Activated CD8-positive, alpha-beta memory T cell treated with anti-CD3 and anti-CD28 coated beads, Interleukin-2, amount 50 U/mL, for 1 hour (primary cell): Measurements from ENCODE around the gene IMMP2L.

Experiments
- DNase-seq: peaks from one replicate; pipeline ENCODE4 v3.0.0-alpha.2; 2020; ENCODE audit errors: extremely low read depth

Gene IMMP2L

GRCh38 chr7:110633313-110633712, 929.0 kb downstream of the IMMP2L start:
- no peak for DNase-seq

DNA sequence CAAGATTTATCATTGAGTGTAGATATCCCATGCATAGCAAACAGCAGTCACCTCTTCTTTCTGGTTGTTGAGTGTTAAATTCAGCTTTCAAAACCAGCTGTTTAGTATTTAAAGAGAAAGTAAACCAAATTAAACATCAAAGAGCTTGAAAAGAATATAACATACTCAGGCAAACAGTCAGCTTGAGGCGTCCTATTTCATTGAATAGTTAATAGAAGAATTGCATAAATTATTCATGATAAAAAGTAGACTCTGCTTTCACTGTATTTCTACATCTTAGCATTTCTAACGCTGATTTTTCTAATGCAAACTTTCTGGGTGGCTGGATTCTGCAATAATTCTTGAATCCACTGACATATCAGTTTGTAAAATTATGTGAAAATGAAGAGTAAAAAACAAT, 935.9 kb downstream of the IMMP2L start:
- no peak for DNase-seq

- DNase-seq = no peak
Observed at GRCh38 chr7:110625294-110625693, 937.0 kb downstream of the IMMP2L start.

DNA sequence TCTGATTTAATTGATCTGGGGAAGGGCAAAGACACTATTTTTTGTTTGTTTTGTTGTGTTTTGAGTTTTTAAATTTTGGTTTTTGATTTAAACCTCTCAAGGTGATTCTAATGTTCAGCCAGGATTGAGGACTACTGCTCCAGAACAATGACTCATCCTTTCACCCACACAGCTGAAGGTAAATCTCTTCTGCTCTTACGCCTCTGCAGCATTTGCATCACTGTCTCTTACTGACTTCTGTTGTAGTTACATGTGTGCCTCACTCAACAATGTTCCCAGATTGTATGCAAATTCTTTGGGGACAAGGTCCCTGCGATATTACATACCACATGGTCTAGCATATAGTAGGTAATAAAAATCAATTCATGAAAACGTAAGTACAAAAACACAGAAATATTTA, 938.9 kb downstream of the IMMP2L start:
- DNase-seq = no peak

DNA sequence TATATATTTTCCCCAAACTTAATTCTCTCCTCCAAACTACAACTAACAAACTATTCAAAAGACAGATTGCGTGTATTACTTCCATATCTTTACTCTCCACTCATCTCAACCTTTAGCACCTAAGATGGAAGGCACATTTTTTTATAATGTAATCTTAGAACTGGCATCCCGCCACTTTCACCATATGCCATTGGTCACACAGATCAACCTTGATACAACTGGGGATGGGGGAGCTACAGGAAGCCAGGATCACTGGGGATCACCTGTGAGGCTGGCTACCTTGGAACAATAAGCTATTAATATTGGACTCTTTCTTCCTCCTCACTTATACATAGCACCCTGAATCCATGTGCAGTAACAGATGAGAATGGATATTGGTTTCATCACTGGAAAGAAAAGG, 941.0 kb downstream of the IMMP2L start:
- DNase-seq = no peak

DNA sequence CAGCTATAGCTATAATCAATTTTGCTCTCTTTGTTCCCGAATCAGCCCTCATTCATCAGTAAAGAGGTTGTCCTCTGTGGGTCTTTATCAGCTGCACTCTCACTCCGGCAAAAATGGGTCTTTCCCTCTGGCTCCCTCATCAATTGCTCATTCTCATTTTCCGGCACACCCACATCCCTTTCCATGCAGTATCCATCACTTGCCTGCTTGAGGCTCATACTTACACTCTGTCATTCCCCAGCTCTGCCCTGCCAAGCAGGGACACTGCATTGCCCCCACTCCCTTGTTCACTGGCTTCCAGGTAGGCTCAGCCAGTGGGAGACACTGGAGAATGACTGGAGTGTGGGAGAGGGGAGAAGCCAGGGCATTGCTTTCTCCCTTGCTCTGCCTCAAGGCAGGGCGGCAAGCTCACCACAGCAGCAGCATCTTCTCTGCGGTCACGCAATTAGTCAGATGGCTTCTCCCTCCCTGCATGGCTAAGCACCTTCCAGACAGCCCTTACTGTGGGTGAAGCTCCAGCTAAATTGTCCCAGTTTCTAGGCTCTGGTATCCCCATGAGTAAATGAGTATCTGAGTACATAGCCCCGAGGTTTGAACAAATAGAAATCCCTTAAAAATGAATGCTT, 942.1 kb downstream of the IMMP2L start:
- DNase-seq = no peak
